Subcutaneous adipose tissue (tissue), 4 donors: Measurements from ENCODE around the gene NANOG. TPM values are rescaled to one million over a fixed set of nuclear protein-coding genes. Genes with fewer than 3 reads are reported as not detected.
"Not testable (repeated sequence)": the region's sequence is repeated elsewhere in the genome, so short reads cannot be mapped to it uniquely, and the experiment has no call there.

Experiments used
- CTCF ChIP-seq: fragments of 450-650 bp; IDR thresholded peaks from one replicate; pipeline ENCODE4 v1.5.1; 2016; ENCODE audit warnings: low read depth, mild to moderate bottlenecking, control low read depth, antibody characterized with exemption, moderate library complexity
- total RNA-seq, 4 donors: library from RNA; depleted of rRNA; stranded (reverse); fragments of >200 nt; gene quantifications; one replicate each; pipeline ENCODE4 v1.1.0, GENCODE V29; 2016

NANOG gene
- under 1 TPM in 1 of 4 donors, not detected in 3; 0.19 TPM for total RNA-seq

- not testable (repeated sequence) for TF ChIP-seq CTCF
Measured at GRCh38 chr12:7788884-7789528, at the start of gene NANOG. NANOG (plus strand) TSS chr12:7789402; CDS start chr12:7789615, 213 bp downstream.

GRCh38 chr12:7747246-7747645, 42.0 kb upstream of the NANOG start, which contains the start of gene CLEC4C:
CLEC4C (minus strand) TSS chr12:7747375; CDS start chr12:7747348, 27 bp downstream.
- TF ChIP-seq CTCF = no peak

- no peak for TF ChIP-seq CTCF
Measured at GRCh38 chr12:7748852-7749251, 40.4 kb upstream of the NANOG start.

GRCh38 chr12:7749442-7749841, 39.8 kb upstream of the NANOG start:
- no peak for TF ChIP-seq CTCF

- TF ChIP-seq CTCF = no peak
Measured at GRCh38 chr12:7750350-7750749, 38.9 kb upstream of the NANOG start.

- TF ChIP-seq CTCF = no peak
Measured at GRCh38 chr12:7751394-7751793, 37.8 kb upstream of the NANOG start.

- TF ChIP-seq CTCF = no peak
Measured at GRCh38 chr12:7756993-7757392, 32.2 kb upstream of the NANOG start.
